ENCODE data around the gene CHAD.

The CHAD gene

GRCh38 chr17:50465635-50466034, 3.0 kb downstream of the CHAD start:
- Histone ChIP-seq H3K9me3 (ENCODE audit: control insufficient read depth, insufficient read depth, low read depth, low read length) (no peaks in the 10 kb centered on the region), H3K4me1 (ENCODE audit: control insufficient read depth, insufficient read depth, low read length) (no peaks in the 10 kb centered on the region), H3K36me3 (ENCODE audit: control insufficient read depth in 2 of 2, insufficient read depth in 1 of 2, low read length in 2 of 2) (peaks cover 0 to 34% of the 10 kb centered on the region in 2 experiments; a peak in 1 of 3 replicates), H3K4me3 (ENCODE audit: low read depth, low read length) (no peak overlapping the region), H3K27ac (ENCODE audit: extremely low read depth, low read depth, low read length) (no peak overlapping the region)
- POLR2A ChIA-PET, result interaction anchor here (0.9 kb wide), 1 partner anchor 84 kb away, joined by 3 read pairs; no protein-coding TSS in a partner anchor
- TF ChIP-seq ZNF391 (tag by site-specific recombination; IDR thresholded peaks at IDR 0.05; ENCODE audit: borderline replicate concordance, low read depth) (no peak), HOXA7 (CRISPR knock-in tag; IDR thresholded peaks at IDR 0.05; ENCODE audit: borderline replicate concordance) (no peak), ZNF610 (tag by site-specific recombination; IDR thresholded peaks at IDR 0.05; ENCODE audit: borderline replicate concordance) (no peak), ZNF513 (tag by site-specific recombination; IDR thresholded peaks at IDR 0.05) (no peak), SCRT1 (tag by site-specific recombination; IDR thresholded peaks at IDR 0.05; ENCODE audit: borderline replicate concordance) (no peak), ZSCAN16 (tag by site-specific recombination; IDR thresholded peaks at IDR 0.05) (no peak)
- TF ChIP-seq, protein P1, sequence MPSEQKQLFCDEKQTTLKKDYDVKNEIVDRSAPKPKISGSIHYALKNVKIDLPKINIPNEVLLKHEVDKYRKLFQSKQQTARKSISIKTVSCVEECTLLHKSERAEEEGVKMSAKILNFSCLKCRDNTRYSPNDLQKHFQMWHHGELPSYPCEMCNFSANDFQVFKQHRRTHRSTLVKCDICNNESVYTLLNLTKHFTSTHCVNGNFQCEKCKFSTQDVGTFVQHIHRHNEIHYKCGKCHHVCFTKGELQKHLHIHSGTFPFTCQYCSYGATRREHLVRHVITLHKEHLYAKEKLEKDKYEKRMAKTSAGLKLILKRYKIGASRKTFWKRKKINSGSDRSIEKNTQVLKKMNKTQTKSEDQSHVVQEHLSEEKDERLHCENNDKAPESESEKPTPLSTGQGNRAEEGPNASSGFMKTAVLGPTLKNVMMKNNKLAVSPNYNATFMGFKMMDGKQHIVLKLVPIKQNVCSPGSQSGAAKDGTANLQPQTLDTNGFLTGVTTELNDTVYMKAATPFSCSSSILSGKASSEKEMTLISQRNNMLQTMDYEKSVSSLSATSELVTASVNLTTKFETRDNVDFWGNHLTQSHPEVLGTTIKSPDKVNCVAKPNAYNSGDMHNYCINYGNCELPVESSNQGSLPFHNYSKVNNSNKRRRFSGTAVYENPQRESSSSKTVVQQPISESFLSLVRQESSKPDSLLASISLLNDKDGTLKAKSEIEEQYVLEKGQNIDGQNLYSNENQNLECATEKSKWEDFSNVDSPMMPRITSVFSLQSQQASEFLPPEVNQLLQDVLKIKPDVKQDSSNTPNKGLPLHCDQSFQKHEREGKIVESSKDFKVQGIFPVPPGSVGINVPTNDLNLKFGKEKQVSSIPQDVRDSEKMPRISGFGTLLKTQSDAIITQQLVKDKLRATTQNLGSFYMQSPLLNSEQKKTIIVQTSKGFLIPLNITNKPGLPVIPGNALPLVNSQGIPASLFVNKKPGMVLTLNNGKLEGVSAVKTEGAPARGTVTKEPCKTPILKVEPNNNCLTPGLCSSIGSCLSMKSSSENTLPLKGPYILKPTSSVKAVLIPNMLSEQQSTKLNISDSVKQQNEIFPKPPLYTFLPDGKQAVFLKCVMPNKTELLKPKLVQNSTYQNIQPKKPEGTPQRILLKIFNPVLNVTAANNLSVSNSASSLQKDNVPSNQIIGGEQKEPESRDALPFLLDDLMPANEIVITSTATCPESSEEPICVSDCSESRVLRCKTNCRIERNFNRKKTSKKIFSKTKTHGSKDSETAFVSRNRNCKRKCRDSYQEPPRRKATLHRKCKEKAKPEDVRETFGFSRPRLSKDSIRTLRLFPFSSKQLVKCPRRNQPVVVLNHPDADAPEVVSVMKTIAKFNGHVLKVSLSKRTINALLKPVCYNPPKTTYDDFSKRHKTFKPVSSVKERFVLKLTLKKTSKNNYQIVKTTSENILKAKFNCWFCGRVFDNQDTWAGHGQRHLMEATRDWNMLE (tag by site-specific recombination; conservative IDR thresholded peaks at IDR 0.05; ENCODE audit: low read depth), result no peak
- TF ChIP-seq, protein P2, sequence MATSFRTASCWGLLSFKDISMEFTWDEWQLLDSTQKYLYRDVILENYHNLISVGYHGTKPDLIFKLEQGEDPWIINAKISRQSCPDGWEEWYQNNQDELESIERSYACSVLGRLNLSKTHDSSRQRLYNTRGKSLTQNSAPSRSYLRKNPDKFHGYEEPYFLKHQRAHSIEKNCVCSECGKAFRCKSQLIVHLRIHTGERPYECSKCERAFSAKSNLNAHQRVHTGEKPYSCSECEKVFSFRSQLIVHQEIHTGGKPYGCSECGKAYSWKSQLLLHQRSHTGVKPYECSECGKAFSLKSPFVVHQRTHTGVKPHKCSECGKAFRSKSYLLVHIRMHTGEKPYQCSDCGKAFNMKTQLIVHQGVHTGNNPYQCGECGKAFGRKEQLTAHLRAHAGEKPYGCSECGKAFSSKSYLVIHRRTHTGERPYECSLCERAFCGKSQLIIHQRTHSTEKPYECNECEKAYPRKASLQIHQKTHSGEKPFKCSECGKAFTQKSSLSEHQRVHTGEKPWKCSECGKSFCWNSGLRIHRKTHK (tag by site-specific recombination; IDR thresholded peaks at IDR 0.05), result no peak
- TF ChIP-seq, protein P3, sequence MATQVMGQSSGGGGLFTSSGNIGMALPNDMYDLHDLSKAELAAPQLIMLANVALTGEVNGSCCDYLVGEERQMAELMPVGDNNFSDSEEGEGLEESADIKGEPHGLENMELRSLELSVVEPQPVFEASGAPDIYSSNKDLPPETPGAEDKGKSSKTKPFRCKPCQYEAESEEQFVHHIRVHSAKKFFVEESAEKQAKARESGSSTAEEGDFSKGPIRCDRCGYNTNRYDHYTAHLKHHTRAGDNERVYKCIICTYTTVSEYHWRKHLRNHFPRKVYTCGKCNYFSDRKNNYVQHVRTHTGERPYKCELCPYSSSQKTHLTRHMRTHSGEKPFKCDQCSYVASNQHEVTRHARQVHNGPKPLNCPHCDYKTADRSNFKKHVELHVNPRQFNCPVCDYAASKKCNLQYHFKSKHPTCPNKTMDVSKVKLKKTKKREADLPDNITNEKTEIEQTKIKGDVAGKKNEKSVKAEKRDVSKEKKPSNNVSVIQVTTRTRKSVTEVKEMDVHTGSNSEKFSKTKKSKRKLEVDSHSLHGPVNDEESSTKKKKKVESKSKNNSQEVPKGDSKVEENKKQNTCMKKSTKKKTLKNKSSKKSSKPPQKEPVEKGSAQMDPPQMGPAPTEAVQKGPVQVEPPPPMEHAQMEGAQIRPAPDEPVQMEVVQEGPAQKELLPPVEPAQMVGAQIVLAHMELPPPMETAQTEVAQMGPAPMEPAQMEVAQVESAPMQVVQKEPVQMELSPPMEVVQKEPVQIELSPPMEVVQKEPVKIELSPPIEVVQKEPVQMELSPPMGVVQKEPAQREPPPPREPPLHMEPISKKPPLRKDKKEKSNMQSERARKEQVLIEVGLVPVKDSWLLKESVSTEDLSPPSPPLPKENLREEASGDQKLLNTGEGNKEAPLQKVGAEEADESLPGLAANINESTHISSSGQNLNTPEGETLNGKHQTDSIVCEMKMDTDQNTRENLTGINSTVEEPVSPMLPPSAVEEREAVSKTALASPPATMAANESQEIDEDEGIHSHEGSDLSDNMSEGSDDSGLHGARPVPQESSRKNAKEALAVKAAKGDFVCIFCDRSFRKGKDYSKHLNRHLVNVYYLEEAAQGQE (tag by site-specific recombination; IDR thresholded peaks at IDR 0.05), result no peak
- TF ChIP-seq, protein P4, sequence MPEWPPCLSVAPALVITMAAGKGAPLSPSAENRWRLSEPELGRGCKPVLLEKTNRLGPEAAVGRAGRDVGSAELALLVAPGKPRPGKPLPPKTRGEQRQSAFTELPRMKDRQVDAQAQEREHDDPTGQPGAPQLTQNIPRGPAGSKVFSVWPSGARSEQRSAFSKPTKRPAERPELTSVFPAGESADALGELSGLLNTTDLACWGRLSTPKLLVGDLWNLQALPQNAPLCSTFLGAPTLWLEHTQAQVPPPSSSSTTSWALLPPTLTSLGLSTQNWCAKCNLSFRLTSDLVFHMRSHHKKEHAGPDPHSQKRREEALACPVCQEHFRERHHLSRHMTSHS (tag by site-specific recombination; IDR thresholded peaks at IDR 0.05), result no peak
- TF ChIP-seq, protein P5, sequence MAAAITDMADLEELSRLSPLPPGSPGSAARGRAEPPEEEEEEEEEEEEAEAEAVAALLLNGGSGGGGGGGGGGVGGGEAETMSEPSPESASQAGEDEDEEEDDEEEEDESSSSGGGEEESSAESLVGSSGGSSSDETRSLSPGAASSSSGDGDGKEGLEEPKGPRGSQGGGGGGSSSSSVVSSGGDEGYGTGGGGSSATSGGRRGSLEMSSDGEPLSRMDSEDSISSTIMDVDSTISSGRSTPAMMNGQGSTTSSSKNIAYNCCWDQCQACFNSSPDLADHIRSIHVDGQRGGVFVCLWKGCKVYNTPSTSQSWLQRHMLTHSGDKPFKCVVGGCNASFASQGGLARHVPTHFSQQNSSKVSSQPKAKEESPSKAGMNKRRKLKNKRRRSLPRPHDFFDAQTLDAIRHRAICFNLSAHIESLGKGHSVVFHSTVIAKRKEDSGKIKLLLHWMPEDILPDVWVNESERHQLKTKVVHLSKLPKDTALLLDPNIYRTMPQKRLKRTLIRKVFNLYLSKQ (tag by site-specific recombination; IDR thresholded peaks at IDR 0.05; ENCODE audit: borderline replicate concordance), result no peak
- CTCF ChIA-PET, result no interaction called here
